ENCODE measurements around the gene MYO7B.

GRCh38 chr2:127572841-127573240, 37.4 kb downstream of the MYO7B start:
- no peak for TF ChIP-seq POLR2A (IDR thresholded peaks at IDR 0.05)
- TF ChIP-seq CTCF (IDR thresholded peaks at IDR 0.05): no peak
- TF ChIP-seq EP300 (IDR thresholded peaks at IDR 0.05): no peak

All from upper lobe of left lung (tissue), 4 donors.